HepG2 (cell line): ENCODE results near the gene TUBG2. TPM values are rescaled to one million over a fixed set of nuclear protein-coding genes. Genes with fewer than 3 reads are reported as not detected.
A peak's percentile ranks its signal among the peaks of the same experiment; 100 is the strongest.

Experiments
- ERF ChIP-seq: IDR thresholded peaks from 2 replicates; pipeline ENCODE4 v1.6.1; 2018; ENCODE audit warnings: missing biosample characterization, missing genetic modification reagents
- GLMP ChIP-seq: sonication (generic); formaldehyde crosslinking; IDR thresholded peaks from 2 replicates; pipeline ENCODE4 v1.9.0; 2021; ENCODE audit warnings: missing genetic modification reagents, mild to moderate bottlenecking, borderline replicate concordance
- HDAC2 ChIP-seq: sonication (generic); formaldehyde crosslinking; IDR thresholded peaks from 2 replicates; pipeline ENCODE4 v1.4.0; 2020; ENCODE audit warnings: missing genetic modification reagents
- HNF4A ChIP-seq: sonication (generic); formaldehyde crosslinking; IDR thresholded peaks from 2 replicates; pipeline ENCODE4 v1.4.0; 2020; ENCODE audit warnings: missing genetic modification reagents
- MAX ChIP-seq: IDR thresholded peaks from 2 replicates; pipeline ENCODE4 v1.6.1; 2012; ENCODE audit warnings: inconsistent platforms
- MLXIP ChIP-seq: sonication (generic); formaldehyde crosslinking; IDR thresholded peaks from 2 replicates; pipeline ENCODE4 v1.9.0; 2021; ENCODE audit warnings: missing genetic modification reagents, borderline replicate concordance
- PRDM15 ChIP-seq: sonication (generic); formaldehyde crosslinking; IDR thresholded peaks from 2 replicates; pipeline ENCODE4 v1.4.0; 2020; ENCODE audit warnings: missing genetic modification reagents
- TEAD3 ChIP-seq: optimal IDR thresholded peaks from 2 replicates; pipeline ENCODE3; 2016; ENCODE audit warnings: borderline replicate concordance
- YEATS4 ChIP-seq: sonication (generic); formaldehyde crosslinking; IDR thresholded peaks from 2 replicates; pipeline ENCODE4 v1.4.0; 2020; ENCODE audit warnings: missing genetic modification reagents, borderline replicate concordance
- ZNF235 ChIP-seq: sonication (generic); formaldehyde crosslinking; IDR thresholded peaks from 2 replicates; pipeline ENCODE4 v1.8.1; 2023; ENCODE audit warnings: mild to moderate bottlenecking, missing genetic modification reagents, borderline replicate concordance
- ZNF317 ChIP-seq: sonication (generic); formaldehyde crosslinking; IDR thresholded peaks from 2 replicates; pipeline ENCODE4 v1.5.0; 2020; ENCODE audit warnings: mild to moderate bottlenecking, missing genetic modification reagents
- ZNF318 ChIP-seq: sonication (generic); formaldehyde crosslinking; IDR thresholded peaks from 2 replicates; pipeline ENCODE4 v1.4.0; 2020; ENCODE audit warnings: mild to moderate bottlenecking, missing genetic modification reagents
- polyA plus RNA-seq, 8 experiments: library from polyadenylated mRNA; depleted of rRNA in 3 of 8; stranded (reverse) in 7 of 8; unstranded in 1 of 8; fragments of >200 nt; fragmentation: Illumina TruSeq in 4 of 8; extraction: Trizol in 4 of 8; gene quantifications; 2 replicates each; pipeline versions ENCODE4 v1.2.1 to v1.2.3, GENCODE V29; 2011 to 2016; ENCODE audit warnings: low read depth in 4 of 8, missing spikeins in 1 of 8, mixed read lengths in 1 of 8; ENCODE audit not compliant: insufficient read depth in 1 of 8
- total RNA-seq, 5 experiments: library from RNA; depleted of rRNA; stranded (reverse); fragments of >200 nt; fragmentation: Illumina TruSeq; extraction: Trizol; gene quantifications; 2 replicates each; pipeline ENCODE4 v1.2.3, GENCODE V29; 2016; ENCODE audit warnings: low read depth in 1 of 5

The TUBG2 gene
- total and polyA plus RNA-seq, 2 of the 13 experiments (the other 11 are each of a cell fraction or from before 2014, with no cell fraction given), result 16.0 to 42.3 TPM

GRCh38 chr17:42618442-42619150, 40.5 kb upstream of the TUBG2 start (continued):
- TF ChIP-seq MLXIP (CRISPR knock-in tag) (no peak), PRDM15 (CRISPR knock-in tag) (peak; percentile 86), ZNF317 (CRISPR knock-in tag) (no peak), ZNF318 (CRISPR knock-in tag) (no peak), HNF4A (CRISPR knock-in tag) (peak; percentile 30), TEAD3 (CRISPR knock-in tag) (peak; percentile 61), ERF (CRISPR knock-in tag) (peak; percentile 84; the same call in 1 of the 2 replicates), YEATS4 (0 out of 2 replicates have a peak, but pooled peaks have one; percentile 16), ZNF235 (CRISPR knock-in tag) (no peak), GLMP (no peak), HDAC2 (CRISPR knock-in tag) (peak; percentile 56), MAX (peak; percentile 63; the same call in 1 of the 2 replicates)
